ENCODE measurements around the gene GALNT15. TPM values are rescaled to one million over a fixed set of nuclear protein-coding genes. Genes with fewer than 3 reads are reported as not detected.

GALNT15 gene
- total RNA-seq, 4 donors from 2014 or later, result 75.3 to 133 (median 84.5) TPM

- intact Hi-C loops (cut with DNase I; ENCODE audit: low total_unique reads), result no loop called here
- DNase-seq (ENCODE audit: low spot score in 2 of 2), result peak in 1 of 2 donors; percentile 54
- 79 to 80% methylated on average over 2 of the region's 2 CpGs for WGBS, 2 donors
- TF ChIP-seq CTCF (IDR thresholded peaks at IDR 0.05) (no peak), POLR2A (IDR thresholded peaks at IDR 0.05) (no peak)
- H3K4me3 ChIP-seq (ENCODE audit: low read depth, poor library complexity, severe bottlenecking), result no peak overlapping the region
Measured at GRCh38 chr3:16146015-16146730, 28.3 kb upstream of the GALNT15 start.

- intact Hi-C loops (cut with DNase I; ENCODE audit: low total_unique reads), result no loop called here
- no peak for DNase-seq (ENCODE audit: low spot score in 2 of 2)
- no peak for TF ChIP-seq CTCF (IDR thresholded peaks at IDR 0.05)
- TF ChIP-seq POLR2A (IDR thresholded peaks at IDR 0.05), result no peak
- H3K4me3 ChIP-seq (ENCODE audit: low read depth, poor library complexity, severe bottlenecking), result no peak overlapping the region
- WGBS, 2 donors, result 96% methylated on average over 2 of the region's 2 CpGs
Measured at GRCh38 chr3:16147220-16147994, 27.1 kb upstream of the GALNT15 start.

- no peak overlapping the region for H3K4me3 ChIP-seq (ENCODE audit: low read depth, poor library complexity, severe bottlenecking)
- 71 to 73% methylated on average over 6 of the region's 6 CpGs for WGBS, 2 donors
- TF ChIP-seq POLR2A (IDR thresholded peaks at IDR 0.05) (no peak), CTCF (IDR thresholded peaks at IDR 0.05) (no peak)
- intact Hi-C loops (cut with DNase I; ENCODE audit: low total_unique reads), result no loop called here
- DNase-seq (ENCODE audit: low spot score in 2 of 2), result peak in 1 of 2 donors; percentile 50
Measured at GRCh38 chr3:16148213-16148612, 26.3 kb upstream of the GALNT15 start.

GRCh38 chr3:16148783-16149182, 25.7 kb upstream of the GALNT15 start:
- DNase-seq (ENCODE audit: low spot score in 2 of 2), result peak; percentile 95 to 96
- intact Hi-C loops (cut with DNase I; ENCODE audit: low total_unique reads), result no loop called here
- 5 to 8% methylated on average over 4 of the region's 4 CpGs for WGBS, 2 donors
- TF ChIP-seq CTCF (IDR thresholded peaks at IDR 0.05), result no peak
- no peak for TF ChIP-seq POLR2A (IDR thresholded peaks at IDR 0.05)
- no peak overlapping the region for H3K4me3 ChIP-seq (ENCODE audit: low read depth, poor library complexity, severe bottlenecking)

GRCh38 chr3:16150285-16150684, 24.2 kb upstream of the GALNT15 start:
- WGBS, 2 donors, result 91 to 100% methylated on average over 1 of the region's 1 CpG
- no peak for TF ChIP-seq POLR2A (IDR thresholded peaks at IDR 0.05)
- TF ChIP-seq CTCF (IDR thresholded peaks at IDR 0.05), result no peak
- DNase-seq (ENCODE audit: low spot score in 2 of 2), result peak in 1 of 2 donors; percentile 32
- intact Hi-C loops (cut with DNase I; ENCODE audit: low total_unique reads), result no loop called here
- H3K4me3 ChIP-seq (ENCODE audit: low read depth, poor library complexity, severe bottlenecking), result no peak overlapping the region
